ENCODE data around the gene BBS7. TPM values are rescaled to one million over a fixed set of nuclear protein-coding genes. Genes with fewer than 3 reads are reported as not detected.
A peak's percentile ranks its signal among the peaks of the same experiment; 100 is the strongest.

Gene BBS7
- total RNA-seq, 1 experiment from 2014 or later, result 26.2 TPM

DNA sequence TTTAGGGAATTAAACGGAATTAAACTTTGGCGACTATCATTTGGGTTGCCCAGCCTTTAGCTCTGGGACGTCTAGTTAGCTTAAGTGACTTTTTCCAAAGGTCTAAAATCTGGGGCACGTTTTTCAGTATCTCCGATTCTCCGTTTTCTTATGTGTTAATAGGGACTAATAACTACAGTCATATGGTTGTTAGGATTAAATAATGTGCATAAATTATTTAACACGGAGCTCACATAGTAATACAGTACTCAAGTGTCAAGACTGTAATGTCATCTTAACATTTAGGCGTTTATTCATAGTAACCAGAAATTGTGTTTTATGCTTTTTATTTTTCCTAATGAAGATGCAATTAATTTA lies 46.1 kb downstream of the BBS7 start:
- Histone ChIP-seq H3K9ac (ENCODE audit: extremely low read depth, insufficient read length, low read length) (peak overlapping the region; percentile 77), H2BK120ac (ENCODE audit: low read depth, low read length, poor library complexity, severe bottlenecking) (no peak overlapping the region), H3K79me1 (ENCODE audit: insufficient read depth, low read depth, low read length, poor library complexity, severe bottlenecking) (peaks cover 4% of the 10 kb centered on the region), H2AFZ (ENCODE audit: low read length) (peak overlapping the region; percentile 79), H3K4me2 (ENCODE audit: insufficient read depth, insufficient read length, low read length) (peak overlapping the region; percentile 51), H2BK20ac (ENCODE audit: low read depth, low read length, poor library complexity, severe bottlenecking) (no peak overlapping the region), H3K23ac (ENCODE audit: insufficient read length, low read depth, low read length) (no peak overlapping the region), H2BK5ac (ENCODE audit: insufficient read length, low read length) (no peak overlapping the region), H3T11ph (ENCODE audit: low read length) (no peak overlapping the region), H4K5ac (ENCODE audit: insufficient read length, low read depth, low read length) (no peak overlapping the region), H4K8ac (replicated peaks; ENCODE audit: insufficient read length, low read depth, low read length) (no peak overlapping the region), H3K4ac (ENCODE audit: low read depth, low read length) (no peak overlapping the region), H3K27me3 (ENCODE audit: insufficient read depth, low read length) (no peaks in the 10 kb centered on the region), H3K27ac (ENCODE audit: insufficient read length, low read depth, low read length) (no peak overlapping the region), H2AK5ac (ENCODE audit: insufficient read length, low read length) (no peak overlapping the region), H4K91ac (ENCODE audit: insufficient read length, low read depth, low read length) (no peak overlapping the region), H2BK15ac (ENCODE audit: low read depth, low read length) (no peak overlapping the region), H3K18ac (ENCODE audit: insufficient read length, low read depth, low read length) (peak overlapping the region; percentile 51), H2BK12ac (ENCODE audit: insufficient read length, low read depth, low read length) (no peak overlapping the region), H3K23me2 (ENCODE audit: insufficient read length, low read depth, low read length, poor library complexity, severe bottlenecking) (peaks cover 8% of the 10 kb centered on the region), H4K20me1 (ENCODE audit: control insufficient read depth, insufficient read depth, insufficient read length) (no peaks in the 10 kb centered on the region), H3K14ac (ENCODE audit: insufficient read depth, low read length) (no peak overlapping the region; the same call in 1 of the 2 replicates), H3K56ac (ENCODE audit: insufficient read length, low read depth, low read length) (no peak overlapping the region), H3K9me3 (ENCODE audit: control insufficient read depth, low read depth, low read length) (no peaks in the 10 kb centered on the region), H3K4me1 (ENCODE audit: insufficient read depth, low read length) (no peaks in the 10 kb centered on the region), H3K79me2 (ENCODE audit: insufficient read depth, low read length) (peaks cover 8% of the 10 kb centered on the region; the same call in 1 of the 2 replicates)
- no CpG with 5 or more reads among the region's 8 CpGs for WGBS (ENCODE audit: extremely low coverage, insufficient read length, low lambda C conversion rate)
- TF ChIP-seq, protein P1, sequence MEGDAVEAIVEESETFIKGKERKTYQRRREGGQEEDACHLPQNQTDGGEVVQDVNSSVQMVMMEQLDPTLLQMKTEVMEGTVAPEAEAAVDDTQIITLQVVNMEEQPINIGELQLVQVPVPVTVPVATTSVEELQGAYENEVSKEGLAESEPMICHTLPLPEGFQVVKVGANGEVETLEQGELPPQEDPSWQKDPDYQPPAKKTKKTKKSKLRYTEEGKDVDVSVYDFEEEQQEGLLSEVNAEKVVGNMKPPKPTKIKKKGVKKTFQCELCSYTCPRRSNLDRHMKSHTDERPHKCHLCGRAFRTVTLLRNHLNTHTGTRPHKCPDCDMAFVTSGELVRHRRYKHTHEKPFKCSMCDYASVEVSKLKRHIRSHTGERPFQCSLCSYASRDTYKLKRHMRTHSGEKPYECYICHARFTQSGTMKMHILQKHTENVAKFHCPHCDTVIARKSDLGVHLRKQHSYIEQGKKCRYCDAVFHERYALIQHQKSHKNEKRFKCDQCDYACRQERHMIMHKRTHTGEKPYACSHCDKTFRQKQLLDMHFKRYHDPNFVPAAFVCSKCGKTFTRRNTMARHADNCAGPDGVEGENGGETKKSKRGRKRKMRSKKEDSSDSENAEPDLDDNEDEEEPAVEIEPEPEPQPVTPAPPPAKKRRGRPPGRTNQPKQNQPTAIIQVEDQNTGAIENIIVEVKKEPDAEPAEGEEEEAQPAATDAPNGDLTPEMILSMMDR (conservative IDR thresholded peaks at IDR 0.05), result no peak
- Mint-ChIP-seq H3K27me3 (ENCODE audit: low read depth) (no peaks in the 10 kb centered on the region), H3K36me3 (ENCODE audit: insufficient read depth in 1 of 3, low read depth in 3 of 3) (peaks cover 21 to 31% (median 30%) of the 10 kb centered on the region in 3 experiments), H3K27ac (peak overlapping the region; percentile 63 to 91 (median 65); a peak in 5 of 7 replicates), H3K4me3 (peak overlapping the region; percentile 99 to 100), H3K9me3 (no peaks in the 10 kb centered on the region), H3K4me1 (peaks cover 8 to 14% of the 10 kb centered on the region in 2 experiments)
- DNase-seq, result no peak
